Measurements from ENCODE around the gene SCGB1A1. TPM values are rescaled to one million over a fixed set of nuclear protein-coding genes. Genes with fewer than 3 reads are reported as not detected.
"Not testable (repeated sequence)": the region's sequence is repeated elsewhere in the genome, so short reads cannot be mapped to it uniquely, and the experiment has no call there.

The SCGB1A1 gene
- not detected in 2 replicates for total RNA-seq (ENCODE audit: low replicate concordance)

- no peak within 1 kb of the TSS for H3K4me3 ChIP-seq (ENCODE audit: low read depth, low read length)
- DNase-seq (ENCODE audit: low read depth): no peak
- no peak for TF ChIP-seq CTCF (IDR thresholded peaks at IDR 0.05; ENCODE audit: insufficient read depth, low read length)
Observed at GRCh38 chr11:62418733-62419132, at the start of gene SCGB1A1. Gene SCGB1A1 (plus strand): TSS chr11:62419033. CDS start chr11:62419096, 63 bp downstream.

- no peak for DNase-seq (ENCODE audit: low read depth)
- no peak overlapping the region for H3K4me3 ChIP-seq (ENCODE audit: low read depth, low read length)
- no peak for TF ChIP-seq CTCF (IDR thresholded peaks at IDR 0.05; ENCODE audit: insufficient read depth, low read length)
Observed at GRCh38 chr11:62370743-62371440, 47.9 kb upstream of the SCGB1A1 start.

DNA sequence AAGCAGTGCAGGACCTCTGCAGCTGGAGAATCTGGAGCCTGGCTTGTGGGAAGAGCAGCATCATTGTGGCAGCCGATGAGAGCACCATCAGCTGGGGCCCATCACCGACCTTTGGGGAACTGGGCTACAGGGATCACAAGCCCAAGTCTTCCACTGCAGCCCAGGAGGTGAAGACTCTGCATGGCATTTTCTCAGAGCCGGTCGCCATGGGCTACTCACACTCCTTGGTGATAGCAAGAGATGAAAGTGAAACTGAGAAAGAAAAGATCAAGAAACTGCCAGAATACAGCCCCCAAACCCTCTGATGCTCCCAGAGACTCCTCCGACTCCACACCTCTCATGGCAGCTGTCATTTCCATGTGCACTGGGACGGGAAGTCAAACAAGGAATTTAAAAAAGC lies 46.0 kb upstream of the SCGB1A1 start:
- H3K4me3 ChIP-seq (ENCODE audit: low read depth, low read length): no peak overlapping the region
- no peak for TF ChIP-seq CTCF (IDR thresholded peaks at IDR 0.05; ENCODE audit: insufficient read depth, low read length)
- no peak for DNase-seq (ENCODE audit: low read depth)

- H3K4me3 ChIP-seq (ENCODE audit: low read depth, low read length): no peak overlapping the region
- no peak for DNase-seq (ENCODE audit: low read depth)
- TF ChIP-seq CTCF (IDR thresholded peaks at IDR 0.05; ENCODE audit: insufficient read depth, low read length): no peak
Observed at GRCh38 chr11:62373464-62374119, 45.2 kb upstream of the SCGB1A1 start.

DNA sequence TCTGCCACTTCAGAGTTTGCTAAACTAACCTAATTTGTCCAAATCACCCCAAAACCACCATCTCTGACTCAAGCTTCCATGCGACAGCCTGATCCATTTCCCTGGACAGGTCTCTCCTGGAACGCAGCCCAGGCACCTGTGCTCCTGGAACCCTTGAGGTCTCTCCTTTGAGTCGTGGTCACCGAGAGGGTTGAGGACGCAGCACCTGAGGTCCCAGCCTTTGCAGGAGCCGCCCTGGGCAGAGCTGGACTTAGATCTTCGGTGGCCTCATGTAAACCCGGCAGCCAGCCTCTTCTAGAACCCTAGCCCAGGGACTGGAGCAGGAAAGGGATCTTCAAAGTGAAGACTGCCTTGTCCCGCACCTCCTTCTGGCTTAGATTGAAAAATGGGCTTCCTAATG lies 44.0 kb upstream of the SCGB1A1 start:
- TF ChIP-seq CTCF (IDR thresholded peaks at IDR 0.05; ENCODE audit: insufficient read depth, low read length): no peak
- H3K4me3 ChIP-seq (ENCODE audit: low read depth, low read length): no peak overlapping the region
- no peak for DNase-seq (ENCODE audit: low read depth)

- DNase-seq (ENCODE audit: low read depth): peak; percentile 68
- TF ChIP-seq CTCF (IDR thresholded peaks at IDR 0.05; ENCODE audit: insufficient read depth, low read length): peak; percentile 34
- H3K4me3 ChIP-seq (ENCODE audit: low read depth, low read length): not testable (repeated sequence)
Observed at GRCh38 chr11:62378459-62379063, 40.3 kb upstream of the SCGB1A1 start.

DNA sequence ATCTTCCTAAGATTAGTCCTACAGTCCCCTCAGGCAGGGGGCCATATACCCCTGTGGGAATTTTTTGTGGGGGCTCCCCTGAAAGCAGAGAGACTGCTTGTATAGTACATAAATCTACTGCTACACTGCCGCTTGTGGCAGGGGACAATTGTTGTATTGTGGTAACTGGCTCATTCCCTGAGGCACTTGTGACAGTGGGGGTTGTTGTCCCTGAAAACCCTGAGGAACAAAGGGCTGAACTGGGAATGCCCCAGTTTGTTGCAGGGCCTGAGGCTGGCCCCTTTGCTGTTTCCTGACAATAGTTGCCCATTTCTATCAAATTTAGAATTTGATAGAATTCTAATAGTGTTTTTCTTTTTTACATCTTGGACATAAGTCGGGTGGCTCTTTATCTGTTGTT lies 39.2 kb upstream of the SCGB1A1 start:
- H3K4me3 ChIP-seq (ENCODE audit: low read depth, low read length); DNase-seq (ENCODE audit: low read depth): not testable (repeated sequence)
